Activated T-cell treated with anti-CD3 and anti-CD28 coated beads, Interleukin-2, amount 50 U/mL, for 72 hours (primary cell): ENCODE measurements around the gene PIGZ. TPM values are rescaled to one million over a fixed set of nuclear protein-coding genes. Genes with fewer than 3 reads are reported as not detected.
A peak's percentile ranks its signal among the peaks of the same experiment; 100 is the strongest.
"Not testable (repeated sequence)": the region's sequence is repeated elsewhere in the genome, so short reads cannot be mapped to it uniquely, and the experiment has no call there.

Experiments
- ATAC-seq, 2 donors: fragments of 150-1000 bp; cut with Tn5 transposase; replicated peaks in 1 of 2; 2 replicates each; pipeline ENCODE4 v1.10.0; 2021; ENCODE audit warnings: moderate library complexity in 2 of 2, mild to moderate bottlenecking in 1 of 2
- DNase-seq, 2 donors: peaks; one replicate each; pipeline ENCODE4 v3.0.0; 2021 to 2022; ENCODE audit warnings: mixed read lengths in 1 of 2
- H3K27ac Mint-ChIP-seq: one replicate; pipeline ENCODE4 v1.8.0; 2022; ENCODE audit warnings: mild to moderate bottlenecking, moderate library complexity, mixed read lengths
- H3K27me3 Mint-ChIP-seq: one replicate; pipeline ENCODE4 v1.8.0; 2022; ENCODE audit warnings: low read depth, mixed read lengths
- H3K36me3 Mint-ChIP-seq, 2 donors: one replicate each; pipeline ENCODE4 v1.8.0; 2022; ENCODE audit warnings: mixed read lengths in 2 of 2, mild to moderate bottlenecking in 1 of 2; ENCODE audit not compliant: insufficient read depth in 2 of 2
- H3K4me1 Mint-ChIP-seq: one replicate; pipeline ENCODE4 v1.8.0; 2022; ENCODE audit warnings: low read depth, mixed read lengths
- H3K4me3 Mint-ChIP-seq, 2 donors: one replicate each; pipeline ENCODE4 v1.8.0; 2022; ENCODE audit warnings: mild to moderate bottlenecking in 2 of 2, mixed read lengths in 2 of 2, moderate library complexity in 2 of 2
- H3K9me3 Mint-ChIP-seq, 2 donors: one replicate each; pipeline ENCODE4 v1.8.0; 2022; ENCODE audit warnings: mixed read lengths in 2 of 2
- total RNA-seq, 2 donors: library from RNA; stranded (reverse); gene quantifications; one replicate each; pipeline ENCODE4 v1.2.3, GENCODE V29; 2022

The PIGZ gene
- total RNA-seq, 2 donors from 2014 or later: 1.1 to 1.7 TPM

DNA sequence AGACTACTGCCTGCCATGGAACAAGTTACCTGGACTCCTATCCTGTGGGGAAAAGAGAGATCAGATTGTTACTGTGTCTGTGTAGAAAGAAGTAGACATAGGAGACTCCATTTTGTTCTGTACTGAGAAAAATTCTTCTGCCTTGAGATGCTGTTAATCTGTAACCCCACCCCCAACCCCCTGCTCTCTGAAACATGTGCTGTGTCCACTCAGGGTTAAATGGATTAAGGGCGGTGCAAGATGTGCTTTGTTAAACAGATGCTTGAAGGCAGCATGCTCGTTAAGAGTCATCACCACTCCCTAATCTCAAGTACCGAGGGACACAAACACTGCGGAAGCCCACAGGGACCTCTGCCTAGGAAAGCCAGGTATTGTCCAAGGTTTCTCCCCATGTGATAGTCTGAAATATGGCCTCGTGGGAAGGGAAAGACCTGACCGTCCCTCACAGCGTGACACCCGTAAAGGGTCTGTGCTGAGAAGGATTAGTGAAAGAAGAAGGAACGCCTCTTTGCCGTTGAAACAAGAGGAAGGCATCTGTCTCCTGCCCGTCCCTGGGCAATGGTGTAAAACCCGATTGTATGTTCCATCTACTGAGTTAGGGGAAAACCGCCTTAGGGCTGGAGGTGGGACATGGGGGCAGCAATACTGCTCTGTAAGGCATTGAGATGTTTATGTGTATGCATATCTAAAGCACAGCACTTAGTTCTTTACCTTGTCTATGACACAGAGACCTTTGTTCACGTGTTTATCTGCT, 24.4 kb downstream of the PIGZ start:
- not testable (repeated sequence) for H3K27me3 Mint-ChIP-seq, ATAC-seq, H3K36me3 Mint-ChIP-seq, DNase-seq, H3K9me3 Mint-ChIP-seq
- Mint-ChIP-seq H3K27ac (peak overlapping the region; percentile 93), H3K4me1 (peaks cover 54% of the 10 kb centered on the region), H3K4me3 (peak overlapping the region; percentile 98)

DNA sequence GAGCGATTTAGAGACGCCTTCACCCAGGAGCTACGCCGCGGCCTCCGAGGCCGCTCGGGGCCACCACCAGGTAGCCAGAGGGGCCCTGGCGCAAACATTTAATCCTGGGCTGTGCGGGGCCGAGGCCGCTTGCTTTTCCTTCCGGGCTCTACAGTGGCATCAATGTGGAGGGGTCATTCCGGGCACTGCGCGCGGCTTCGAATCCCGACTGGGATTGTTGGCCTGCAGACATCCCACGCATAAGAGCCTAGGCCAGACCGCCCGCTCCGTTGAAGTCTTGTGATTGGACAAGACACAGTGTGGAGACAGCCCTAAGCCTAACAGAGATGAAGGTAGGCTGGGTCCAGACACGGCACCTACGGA, 25.7 kb downstream of the PIGZ start:
- no peaks in the 10 kb centered on the region for H3K27me3 Mint-ChIP-seq

DNA sequence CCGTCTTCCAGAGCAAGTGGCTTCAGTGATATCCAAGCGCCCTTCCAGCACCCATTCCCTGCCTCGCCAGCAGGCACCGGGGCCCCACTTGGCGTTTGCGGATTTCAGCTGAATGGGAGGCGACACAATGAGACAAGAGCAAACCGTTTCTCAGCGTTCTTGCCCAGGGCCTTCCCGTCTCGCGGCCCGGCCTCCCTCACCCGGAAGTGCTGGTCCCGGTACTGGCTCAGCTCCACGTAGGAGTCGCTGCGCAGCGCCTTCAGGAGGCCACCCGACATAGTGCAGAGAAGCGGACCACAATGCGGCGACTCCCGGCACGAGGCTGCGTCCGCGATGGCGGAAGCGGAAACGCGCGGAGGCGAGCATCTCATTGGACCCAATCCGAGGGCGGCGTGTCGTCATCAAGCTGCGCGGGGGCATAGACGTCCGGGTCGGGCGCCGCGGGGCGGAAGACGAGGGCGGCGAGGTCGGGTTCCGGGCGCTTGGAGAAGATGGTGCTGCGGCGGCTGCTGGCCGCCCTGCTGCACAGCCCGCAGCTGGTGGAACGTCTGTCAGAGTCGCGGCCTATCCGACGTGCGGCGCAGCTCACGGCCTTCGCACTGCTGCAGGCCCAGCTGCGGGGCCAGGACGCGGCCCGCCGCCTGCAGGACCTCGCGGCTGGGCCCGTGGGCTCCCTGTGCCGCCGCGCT, 26.3 kb downstream of the PIGZ start, which contains the start of gene NCBP2:
Gene NCBP2 (minus strand): TSS at position 303 of the 689 bp plus-strand sequence. CDS start 25 bp downstream, at position 278.
- peak; percentile 94 for ATAC-seq
- Mint-ChIP-seq H3K27me3 (no peaks in the 10 kb centered on the region), H3K4me1 (peaks cover 66% of the 10 kb centered on the region), H3K36me3 (peaks cover 8 to 15% of the 10 kb centered on the region in 2 donors), H3K4me3 (peak within 1 kb of the TSS; percentile 98), H3K27ac (peak within 1 kb of the TSS; percentile 98), H3K9me3 (no peaks in the 10 kb centered on the region)
- peak; percentile 100 for DNase-seq

More for the DNA sequence above, 25.7 kb downstream of the PIGZ start:
- peaks cover 64% of the 10 kb centered on the region for H3K4me1 Mint-ChIP-seq
- peak in 1 of 2 donors; percentile 27 for DNase-seq
- peak in 1 of 2 donors; percentile 4 for ATAC-seq
- H3K9me3 Mint-ChIP-seq: no peaks in the 10 kb centered on the region
- peak overlapping the region; percentile 98 for H3K4me3 Mint-ChIP-seq
- H3K36me3 Mint-ChIP-seq: peaks cover 8 to 13% of the 10 kb centered on the region in 2 donors
- peak overlapping the region; percentile 93 for H3K27ac Mint-ChIP-seq

DNA sequence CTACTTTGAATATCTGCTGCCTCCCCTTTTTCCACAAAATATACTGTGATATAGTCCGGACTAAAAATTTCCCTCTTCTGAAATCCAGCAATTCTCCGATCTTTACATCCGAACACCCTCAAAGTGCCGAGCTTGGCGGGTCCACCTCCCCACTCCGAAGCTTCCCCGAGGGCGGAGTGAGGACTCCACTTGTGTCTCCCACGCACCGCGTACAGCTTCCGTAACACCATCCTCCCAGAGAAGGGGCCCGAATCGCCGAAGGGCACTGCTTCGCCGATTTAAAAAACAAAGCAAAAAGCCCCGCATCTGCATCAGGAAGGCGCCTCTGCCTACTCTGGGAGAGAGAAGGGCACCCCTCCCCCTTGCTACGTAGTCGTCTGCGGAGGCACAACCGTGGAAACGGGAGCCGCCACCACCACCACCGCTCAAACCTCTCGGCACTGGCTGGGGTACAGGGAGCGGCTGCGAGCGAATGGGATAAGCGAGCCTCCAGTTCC, 26.9 kb downstream of the PIGZ start:
- Mint-ChIP-seq H3K4me3 (peak overlapping the region; percentile 98), H3K36me3 (peaks cover 10 to 19% of the 10 kb centered on the region in 2 donors), H3K27me3 (no peaks in the 10 kb centered on the region), H3K27ac (peak overlapping the region; percentile 98), H3K9me3 (no peaks in the 10 kb centered on the region), H3K4me1 (peaks cover 65% of the 10 kb centered on the region)
- DNase-seq (peak; percentile 69 to 80), ATAC-seq (peak; percentile 52 to 55)

DNA sequence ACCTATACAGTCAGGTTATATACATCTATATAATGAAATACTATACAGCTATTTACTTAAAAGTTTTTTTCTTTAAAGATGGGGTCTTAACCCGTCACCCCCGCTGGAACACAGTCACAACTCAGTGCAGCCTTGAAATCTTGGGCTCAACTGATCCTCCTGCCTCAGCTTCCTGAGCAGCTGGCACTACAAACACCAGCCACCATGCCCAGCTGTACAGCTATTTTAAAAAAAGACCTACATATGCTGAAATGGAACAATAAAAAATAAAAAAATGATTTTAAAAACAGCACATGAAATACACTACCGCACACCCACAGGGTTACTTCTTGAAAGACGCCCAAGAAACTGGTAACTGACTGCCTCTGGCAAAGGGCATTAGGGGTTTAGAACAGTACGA, 30.1 kb downstream of the PIGZ start:
- H3K4me3 Mint-ChIP-seq: no peak overlapping the region
- DNase-seq (no peak), ATAC-seq (no peak)
- peaks cover 12 to 23% of the 10 kb centered on the region in 2 donors for H3K36me3 Mint-ChIP-seq
- H3K4me1 Mint-ChIP-seq: peaks cover 46% of the 10 kb centered on the region
- H3K27me3 Mint-ChIP-seq: no peaks in the 10 kb centered on the region
- H3K9me3 Mint-ChIP-seq: no peaks in the 10 kb centered on the region
- H3K27ac Mint-ChIP-seq: peak overlapping the region; percentile 93

DNA sequence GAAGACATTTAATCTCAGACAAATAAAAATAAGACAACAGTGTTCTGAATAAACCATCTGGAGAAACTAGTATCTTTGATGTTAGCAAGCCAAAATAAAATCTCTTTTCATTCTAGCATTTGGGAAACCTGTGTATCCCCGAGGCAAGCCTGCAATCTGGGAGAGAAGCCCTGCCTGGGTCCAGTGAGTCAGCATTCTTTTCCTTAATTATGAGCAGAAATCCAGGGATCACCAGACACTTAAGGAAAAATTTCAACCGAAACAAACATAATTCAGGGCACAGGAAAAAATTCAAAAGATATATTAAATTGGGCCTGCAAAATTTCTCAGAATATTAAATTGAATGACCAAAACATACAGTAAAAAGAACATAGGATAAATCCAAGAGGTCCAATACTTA, 30.5 kb downstream of the PIGZ start:
- H3K4me1 Mint-ChIP-seq: peaks cover 41% of the 10 kb centered on the region
- ATAC-seq: no peak
- H3K27me3 Mint-ChIP-seq: no peaks in the 10 kb centered on the region
- H3K4me3 Mint-ChIP-seq: no peak overlapping the region
- no peaks in the 10 kb centered on the region for H3K9me3 Mint-ChIP-seq
- DNase-seq: no peak
- peaks cover 12 to 25% of the 10 kb centered on the region in 2 donors for H3K36me3 Mint-ChIP-seq
- H3K27ac Mint-ChIP-seq: peak overlapping the region; percentile 93

DNA sequence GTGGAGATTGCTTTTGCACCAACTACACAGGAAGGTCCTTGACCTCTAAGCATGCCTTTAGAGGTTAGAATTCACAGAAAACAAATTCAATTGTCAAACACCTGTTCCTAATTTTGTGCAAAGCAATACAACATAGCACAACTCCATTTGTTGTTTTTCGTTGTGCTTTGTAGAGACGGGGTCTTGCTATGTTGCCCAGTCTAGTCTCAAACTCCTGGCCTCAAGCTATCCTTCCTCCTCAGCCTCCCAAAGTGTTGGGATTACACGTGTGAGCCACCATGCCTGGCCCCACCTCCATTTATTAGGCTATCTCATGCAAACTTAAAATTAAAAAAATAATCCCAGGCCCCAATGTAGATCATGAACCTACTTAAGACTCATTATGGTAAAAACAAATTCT, 32.3 kb downstream of the PIGZ start:
- peaks cover 33% of the 10 kb centered on the region for H3K4me1 Mint-ChIP-seq
- H3K4me3 Mint-ChIP-seq: no peak overlapping the region
- H3K9me3 Mint-ChIP-seq: no peaks in the 10 kb centered on the region
- DNase-seq (no peak), ATAC-seq (no peak)
- H3K27ac Mint-ChIP-seq: peak overlapping the region; percentile 93
- no peaks in the 10 kb centered on the region for H3K27me3 Mint-ChIP-seq
- peaks cover 5 to 24% of the 10 kb centered on the region in 2 donors for H3K36me3 Mint-ChIP-seq

DNA sequence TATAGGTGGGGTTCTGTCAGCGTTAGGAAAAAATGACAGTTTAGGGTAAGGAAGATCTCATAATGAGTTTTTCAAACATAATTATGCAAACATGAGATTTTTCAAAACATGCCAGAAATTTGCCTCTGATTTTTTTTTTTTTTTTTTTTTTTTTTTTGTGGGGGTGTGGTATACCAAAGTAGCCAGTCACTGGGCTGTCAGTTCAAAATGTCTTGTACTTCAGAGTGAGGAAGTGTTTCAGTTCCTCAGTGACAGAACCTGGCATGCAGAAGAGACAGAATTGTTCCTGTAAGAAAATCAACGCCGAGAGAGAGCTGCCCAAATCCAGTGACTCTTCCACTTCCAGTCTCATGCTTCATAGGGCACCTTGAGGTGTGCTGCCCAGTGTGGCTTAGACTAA, 36.0 kb downstream of the PIGZ start:
- H3K9me3 Mint-ChIP-seq: no peaks in the 10 kb centered on the region
- H3K27me3 Mint-ChIP-seq: no peaks in the 10 kb centered on the region
- ATAC-seq: no peak
- DNase-seq: no peak
- H3K4me3 Mint-ChIP-seq: no peak overlapping the region
- H3K36me3 Mint-ChIP-seq: peaks cover 5 to 12% of the 10 kb centered on the region in 2 donors
- H3K27ac Mint-ChIP-seq: no peak overlapping the region
- no peaks in the 10 kb centered on the region for H3K4me1 Mint-ChIP-seq

DNA sequence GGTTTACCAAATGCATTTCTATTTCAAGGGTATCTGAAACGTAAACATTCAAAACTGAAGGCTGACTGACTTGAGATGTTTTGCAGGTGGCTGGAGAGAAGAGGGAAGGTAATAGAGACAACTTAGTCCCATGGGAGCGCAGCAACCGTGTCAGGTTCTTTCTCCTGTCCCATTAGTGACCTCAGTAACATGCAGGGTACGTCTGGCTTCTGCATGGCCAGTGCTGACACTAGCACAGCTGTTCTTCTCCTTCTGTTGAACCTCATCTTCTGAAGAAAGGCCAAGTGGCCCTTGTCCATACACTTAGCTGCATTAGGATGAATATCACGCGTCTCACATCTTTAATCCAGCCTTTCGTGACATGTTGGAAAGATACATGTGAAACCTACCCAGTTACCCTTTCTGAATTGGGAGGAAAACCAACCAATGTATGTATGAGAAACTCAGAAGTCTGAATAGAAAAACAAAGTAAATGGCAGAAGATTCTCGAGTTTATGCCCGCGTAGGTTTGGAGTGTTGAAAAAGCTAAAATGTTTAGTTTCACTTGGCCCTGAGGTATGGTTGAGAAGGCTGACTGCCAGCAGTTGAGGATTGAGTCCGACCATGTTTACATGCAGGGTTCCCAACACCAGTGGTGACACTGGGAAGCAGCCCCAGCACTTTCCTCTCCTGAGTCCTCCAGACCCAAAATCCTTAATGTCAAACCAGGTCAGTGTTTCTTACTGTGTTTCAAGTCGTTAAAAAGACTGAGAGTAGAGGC, 36.6 kb downstream of the PIGZ start:
- no peak overlapping the region for H3K27ac Mint-ChIP-seq
- H3K36me3 Mint-ChIP-seq: peaks cover 5 to 10% of the 10 kb centered on the region in 2 donors

DNA sequence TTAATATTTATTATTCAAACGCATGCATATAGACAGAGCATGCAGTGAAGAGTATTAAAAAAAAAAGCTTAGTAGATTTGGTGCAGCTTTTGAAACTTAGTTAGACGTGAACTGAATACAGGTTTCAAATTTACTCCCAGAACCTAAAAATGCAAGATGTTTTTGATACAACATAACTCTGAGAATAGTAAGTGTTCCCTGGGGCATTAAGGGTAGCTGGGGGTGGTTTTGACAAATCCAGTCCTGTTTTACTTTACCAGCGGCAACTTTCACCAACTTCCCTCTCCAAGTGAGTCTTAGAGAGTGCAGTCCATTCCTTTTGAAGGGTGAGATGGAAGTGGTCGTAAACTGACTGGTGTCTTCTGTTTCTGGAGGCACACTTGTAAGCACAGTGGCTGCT, 37.5 kb downstream of the PIGZ start:
- DNase-seq (no peak), ATAC-seq (no peak)
- Mint-ChIP-seq H3K4me1 (no peaks in the 10 kb centered on the region), H3K36me3 (peaks cover 0 to 3% of the 10 kb centered on the region in 2 donors), H3K4me3 (no peak overlapping the region), H3K27ac (no peak overlapping the region), H3K9me3 (no peaks in the 10 kb centered on the region), H3K27me3 (no peaks in the 10 kb centered on the region)

More for the DNA sequence above, 36.6 kb downstream of the PIGZ start:
- H3K4me1 Mint-ChIP-seq: no peaks in the 10 kb centered on the region
- ATAC-seq: no peak
- no peaks in the 10 kb centered on the region for H3K9me3 Mint-ChIP-seq
- no peak overlapping the region for H3K4me3 Mint-ChIP-seq
- DNase-seq: no peak
- no peaks in the 10 kb centered on the region for H3K27me3 Mint-ChIP-seq

DNA sequence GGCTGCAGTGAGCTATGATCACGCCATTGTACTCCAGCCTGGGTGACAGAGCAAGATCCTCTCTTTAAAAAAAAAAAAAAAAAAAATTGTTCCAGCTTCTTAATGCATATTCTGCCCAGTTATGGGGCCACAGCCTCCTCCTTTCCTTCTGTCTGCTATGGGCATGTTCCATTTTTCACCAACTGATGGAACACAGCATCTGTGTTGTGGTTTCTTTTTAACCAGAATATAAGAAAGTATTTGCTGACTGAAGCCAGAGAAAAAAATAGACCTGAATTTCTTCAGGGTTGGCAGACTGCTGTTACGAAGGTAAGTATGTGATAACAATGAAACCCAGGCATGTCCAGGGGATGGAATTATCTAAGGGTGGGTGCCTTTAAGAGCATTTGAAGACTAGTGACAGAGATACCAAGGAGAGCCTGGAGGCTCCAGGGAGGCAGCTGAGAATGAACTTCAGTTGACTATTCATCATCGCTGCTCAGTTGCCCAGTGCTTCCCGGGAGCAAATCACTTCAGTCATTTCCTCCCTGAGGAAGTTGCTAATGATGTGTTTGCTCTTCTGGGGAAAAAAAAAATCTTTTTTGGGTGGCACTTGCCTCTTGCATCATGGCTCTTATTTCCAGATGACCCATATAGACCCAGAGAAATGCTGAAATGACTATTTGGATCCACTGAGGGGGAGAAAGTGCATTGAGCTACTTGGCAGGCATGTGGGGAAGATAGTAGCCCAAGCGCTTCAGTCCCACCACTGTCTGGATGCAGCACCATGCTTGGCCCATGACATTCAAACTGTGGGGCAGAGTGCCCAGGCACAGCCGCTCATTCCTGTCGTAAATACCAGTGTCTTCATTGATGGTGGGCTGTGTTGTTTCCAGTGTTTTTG, 40.8 kb downstream of the PIGZ start:
- no peaks in the 10 kb centered on the region for H3K4me1 Mint-ChIP-seq
- no peaks in the 10 kb centered on the region for H3K9me3 Mint-ChIP-seq
- ATAC-seq (no peak), DNase-seq (no peak)
- no peaks in the 10 kb centered on the region for H3K27me3 Mint-ChIP-seq
- peaks cover 0 to 2% of the 10 kb centered on the region in 2 donors for H3K36me3 Mint-ChIP-seq
- H3K27ac Mint-ChIP-seq: peak overlapping the region; percentile 37
- no peak overlapping the region for H3K4me3 Mint-ChIP-seq

DNA sequence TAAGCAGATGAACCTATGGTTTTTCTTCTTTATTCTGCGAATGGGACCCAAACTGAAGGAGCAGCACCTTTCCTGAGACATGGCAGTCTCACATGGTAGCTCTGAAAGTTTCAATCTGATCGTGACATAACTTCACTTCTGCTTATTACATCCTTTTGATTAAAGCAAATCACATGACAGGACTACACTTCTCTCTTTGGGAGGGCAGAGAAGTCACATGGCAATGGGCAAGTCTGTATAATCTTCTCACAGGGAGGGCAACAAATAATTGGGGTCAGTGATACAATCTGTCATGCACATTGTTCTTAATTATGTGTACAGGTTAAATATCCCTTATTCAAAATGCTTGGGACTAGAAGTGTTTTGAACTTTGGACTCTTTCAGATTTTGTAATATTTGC, 47.9 kb downstream of the PIGZ start:
- ATAC-seq (no peak), DNase-seq (no peak)
- no peaks in the 10 kb centered on the region for H3K27me3 Mint-ChIP-seq
- H3K36me3 Mint-ChIP-seq: peaks cover 3 to 4% of the 10 kb centered on the region in 2 donors
- H3K4me1 Mint-ChIP-seq: no peaks in the 10 kb centered on the region
- H3K9me3 Mint-ChIP-seq: no peaks in the 10 kb centered on the region
- no peak overlapping the region for H3K27ac Mint-ChIP-seq
- no peak overlapping the region for H3K4me3 Mint-ChIP-seq
